ENCODE results near the gene ALOX12B.

GRCh38 chr17:8041249-8041928 lies 46.1 kb downstream of the ALOX12B start:
- no peak for TF ChIP-seq POLR2A (IDR thresholded peaks at IDR 0.05; ENCODE audit: low read length)
- TF ChIP-seq GATA1 (IDR thresholded peaks at IDR 0.05; ENCODE audit: low read depth, low read length): no peak

All from erythroblast (primary cell).